ENCODE results near the gene RAB3IL1. TPM values are rescaled to one million over a fixed set of nuclear protein-coding genes. Genes with fewer than 3 reads are reported as not detected.

RAB3IL1 gene
- polyA plus RNA-seq, 1 donor, result 31.7 TPM

GRCh38 chr11:61918938-61919704, 1.8 kb upstream of the RAB3IL1 start:
- DNase-seq, result no peak

- DNase-seq, result no peak
Observed at GRCh38 chr11:61918251-61918937, 1.0 kb upstream of the RAB3IL1 start.

- no peak for DNase-seq
Observed at GRCh38 chr11:61916737-61917333, 531 bp downstream of the RAB3IL1 start.

GRCh38 chr11:61914471-61915171, 2.7 kb downstream of the RAB3IL1 start:
- DNase-seq, result no peak

DNA sequence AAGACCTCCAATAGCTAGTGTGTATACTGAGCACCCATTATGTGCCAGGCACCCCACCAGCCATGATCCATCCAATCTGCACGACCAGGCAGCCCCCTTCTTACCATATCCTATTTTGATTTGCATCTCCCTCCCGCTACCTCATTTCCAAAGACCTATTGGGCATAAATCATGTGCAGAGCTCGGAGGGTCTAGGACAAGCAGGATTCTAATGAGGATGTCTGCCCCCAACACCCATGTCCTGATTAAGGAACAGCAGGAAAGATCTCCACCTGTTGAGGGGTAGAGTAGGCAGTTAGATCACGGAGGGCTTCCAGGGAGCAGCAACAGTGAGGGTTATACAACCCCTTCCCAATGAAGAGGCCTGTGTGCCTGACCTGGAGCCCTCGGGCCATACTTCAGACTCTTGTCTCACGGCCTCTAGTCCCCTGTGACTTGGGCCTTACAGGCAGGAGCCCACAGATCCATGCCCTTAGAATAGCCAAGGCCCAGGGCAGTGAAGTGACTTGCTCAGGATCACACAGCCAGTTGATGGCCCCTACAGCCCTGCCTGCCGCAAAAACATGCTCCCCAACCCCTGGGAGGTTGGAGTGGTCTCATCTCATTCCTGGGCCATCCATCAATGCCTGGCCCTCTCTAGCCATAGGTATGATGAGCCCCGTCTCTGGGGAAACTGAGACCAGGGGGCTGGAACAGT, 3.5 kb downstream of the RAB3IL1 start:
- no peak for DNase-seq

GRCh38 chr11:61912991-61913698, 4.2 kb downstream of the RAB3IL1 start:
- no peak for DNase-seq

GRCh38 chr11:61912530-61912898, 4.9 kb downstream of the RAB3IL1 start:
- no peak for DNase-seq

DNA sequence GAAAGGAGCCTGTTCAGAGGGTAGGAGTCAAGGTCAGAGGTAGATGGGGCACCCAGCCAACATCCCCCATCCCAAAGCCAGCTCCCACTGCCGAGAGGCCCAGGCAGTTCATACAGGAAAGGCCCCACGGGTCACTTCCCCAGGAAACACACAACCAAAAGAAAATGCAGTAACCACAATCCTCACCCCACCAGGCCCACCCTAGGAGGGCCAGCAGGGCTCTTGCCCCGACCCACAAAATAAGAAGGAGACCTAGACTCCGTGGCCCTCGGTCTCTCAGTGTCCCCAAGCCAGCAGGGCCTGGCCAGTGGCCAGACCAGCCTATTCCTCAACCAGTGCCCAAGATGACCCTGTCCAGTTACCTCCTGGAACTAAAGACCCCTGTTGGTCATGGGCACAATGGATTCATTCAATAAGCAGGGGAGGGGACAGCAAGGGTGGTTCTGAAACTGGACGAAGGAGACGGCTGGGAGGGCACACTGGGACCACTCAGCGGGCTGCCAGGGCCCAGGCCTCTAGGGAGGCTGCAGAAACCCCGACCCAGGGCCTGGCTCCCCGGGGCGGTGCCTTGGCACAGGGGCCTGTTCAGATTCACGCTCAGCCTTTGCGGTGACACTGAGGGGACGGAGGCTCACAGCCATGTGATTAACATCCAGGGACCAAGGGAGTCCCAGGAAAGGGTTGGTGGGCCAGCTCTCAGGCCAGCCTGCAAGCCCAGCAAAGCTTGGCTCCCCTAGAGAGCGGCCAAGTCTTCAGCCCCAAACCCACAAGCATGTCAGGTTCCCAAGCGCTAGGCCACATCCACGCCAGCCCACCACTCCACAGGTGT, 5.5 kb downstream of the RAB3IL1 start:
- no peak for DNase-seq

DNA sequence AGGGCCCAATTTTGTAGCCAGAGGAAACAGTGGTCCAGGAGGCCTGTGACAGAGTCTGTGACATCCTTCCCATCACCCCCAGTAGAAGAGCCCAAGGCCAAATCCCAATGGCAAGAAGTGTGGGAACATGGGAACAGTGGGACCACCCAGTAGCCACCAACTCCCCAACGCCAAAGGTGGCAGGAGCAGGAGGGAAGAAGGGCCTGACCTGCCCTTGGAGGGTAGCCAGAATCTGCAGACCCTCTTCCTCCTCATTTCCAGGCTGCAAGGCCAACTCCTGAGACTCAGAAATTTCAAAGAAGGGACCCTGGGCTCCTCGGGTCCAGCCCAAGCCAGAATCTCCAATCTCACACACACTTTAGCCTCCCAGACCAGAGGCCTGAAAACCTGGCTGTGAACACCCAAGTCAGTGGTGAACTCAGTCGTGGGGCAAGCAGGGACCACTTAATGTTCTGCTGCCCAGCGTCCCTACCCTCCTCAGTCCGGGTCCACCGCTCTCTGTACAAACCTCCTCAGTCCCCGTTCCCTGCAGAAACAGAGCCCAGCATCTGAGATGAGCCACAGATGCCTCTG, 6.2 kb downstream of the RAB3IL1 start:
- no peak for DNase-seq

- peak; percentile 91 for DNase-seq
Observed at GRCh38 chr11:61910187-61911127, 6.9 kb downstream of the RAB3IL1 start.

DNA sequence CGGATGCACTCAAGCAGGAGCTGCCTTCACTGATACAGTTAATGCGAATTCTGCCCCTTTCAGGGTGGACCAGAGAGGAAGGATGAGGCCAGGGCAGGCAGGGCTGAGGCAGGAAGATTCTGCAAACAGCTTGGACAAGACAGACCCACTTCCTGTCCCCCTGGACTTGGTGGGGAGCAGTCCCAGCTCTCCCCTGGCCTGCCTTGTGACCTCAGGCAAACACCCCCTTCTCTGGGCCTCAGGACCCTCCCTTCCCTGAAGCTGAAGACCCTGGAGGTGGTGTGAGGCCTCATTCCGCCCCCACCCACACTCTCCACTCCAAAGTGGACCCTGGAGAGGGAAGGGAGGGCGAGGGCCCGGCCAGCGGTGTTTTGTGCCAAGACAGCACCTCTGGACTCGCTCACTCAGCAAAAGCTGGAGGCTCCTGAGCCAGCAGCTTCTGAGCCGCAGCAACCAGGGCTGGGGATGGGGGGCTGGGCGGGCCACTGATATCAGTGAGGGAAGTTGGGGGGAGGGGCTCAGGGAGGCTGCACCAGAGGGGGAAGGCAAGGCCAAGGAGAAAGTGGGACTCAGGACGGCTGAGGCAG, 8.5 kb downstream of the RAB3IL1 start:
- DNase-seq, result peak; percentile 78

DNA sequence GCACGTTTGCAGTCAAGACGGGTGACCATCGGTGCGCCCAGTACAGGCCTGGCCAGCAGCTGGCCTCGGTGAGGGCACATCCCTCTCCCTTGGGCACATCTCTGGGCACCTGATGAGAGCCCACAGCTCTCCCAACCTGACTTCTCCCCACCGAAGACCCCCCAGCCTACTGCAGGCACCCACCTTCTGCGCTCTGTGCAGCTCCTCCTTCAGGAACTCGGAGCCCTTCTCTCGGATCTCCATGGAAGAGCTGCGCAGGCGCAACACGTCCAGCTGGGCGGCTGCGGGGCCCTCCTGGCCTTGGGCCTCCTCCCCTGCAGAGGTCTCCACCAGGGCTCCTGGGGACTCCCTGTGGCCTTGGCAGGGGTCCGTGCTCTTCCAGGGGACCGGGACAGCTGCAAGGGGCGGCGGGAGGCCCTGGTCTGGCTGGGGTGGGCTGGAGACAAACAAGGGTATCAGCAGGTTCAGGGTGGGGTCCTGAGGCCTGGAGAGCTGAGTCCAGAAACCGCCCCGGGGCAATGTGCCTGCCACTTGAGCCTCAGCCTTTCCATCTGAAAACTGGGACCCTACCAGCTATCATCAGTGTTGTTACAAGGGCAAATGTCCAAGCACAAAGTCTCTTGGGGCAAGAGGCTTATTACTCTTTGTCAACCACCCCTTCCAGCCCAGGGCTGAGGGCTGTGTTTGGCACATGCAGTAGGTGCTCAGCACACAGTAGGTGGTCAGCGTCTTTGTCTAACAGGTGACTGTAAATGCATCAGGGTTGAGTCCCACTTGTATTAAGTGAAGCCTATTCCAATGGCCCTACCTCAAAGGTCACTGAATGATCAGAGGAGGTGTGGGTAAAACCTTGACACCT, 9.3 kb downstream of the RAB3IL1 start:
- DNase-seq, result no peak

GRCh38 chr11:61907282-61907681, 10.1 kb downstream of the RAB3IL1 start:
- DNase-seq, result no peak

DNA sequence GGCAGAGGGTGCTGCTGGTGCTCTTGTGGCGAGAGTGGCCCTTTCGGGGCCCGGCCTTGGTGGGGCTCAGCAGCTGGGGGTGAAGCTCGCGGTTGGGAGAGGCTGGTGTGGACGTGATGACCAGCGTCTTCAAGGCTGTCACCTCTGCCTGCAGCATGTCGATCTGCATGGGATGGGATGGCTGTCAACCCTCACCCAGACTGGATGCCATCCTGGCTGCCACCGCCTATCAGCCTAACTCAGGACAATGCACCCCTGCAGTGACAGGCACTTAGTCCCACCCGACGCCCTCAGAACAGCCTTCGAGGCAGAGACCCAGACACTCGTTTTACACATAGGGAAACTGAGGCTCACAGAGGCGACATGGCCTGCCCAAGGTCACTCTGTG, 10.8 kb downstream of the RAB3IL1 start:
- DNase-seq, result no peak

GRCh38 chr11:61905801-61906521, 11.4 kb downstream of the RAB3IL1 start:
- DNase-seq, result no peak

GRCh38 chr11:61905067-61905696, 12.2 kb downstream of the RAB3IL1 start:
- DNase-seq, result no peak

DNA sequence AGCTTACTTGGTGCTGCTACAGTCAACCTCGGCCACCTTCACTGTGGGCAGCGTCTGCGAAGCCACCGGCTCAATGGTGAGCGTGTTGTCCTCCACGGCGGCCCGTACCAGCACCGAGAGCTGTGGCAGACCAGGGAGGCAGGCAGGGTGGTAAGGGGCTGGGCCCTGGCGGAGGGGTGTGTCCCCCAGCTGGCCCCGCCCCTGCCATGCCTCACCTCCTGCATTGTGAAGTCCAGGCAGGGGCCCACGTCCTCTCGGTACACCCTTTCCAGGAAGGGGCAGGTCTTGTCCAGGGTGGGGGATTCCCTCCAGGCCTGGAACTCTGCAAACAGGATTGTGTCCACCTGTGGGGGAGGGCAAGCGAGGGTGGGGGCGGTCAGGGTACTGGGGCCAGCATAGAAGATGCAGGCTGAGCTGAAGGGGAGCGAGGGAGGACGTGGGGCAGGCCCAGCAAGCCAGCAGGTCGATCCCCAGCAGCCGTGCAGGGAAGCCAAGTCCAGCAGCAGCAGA, 12.8 kb downstream of the RAB3IL1 start:
- no peak for DNase-seq

Data from hindlimb muscle (tissue), 1 donor.